Activated CD8-positive, alpha-beta memory T cell treated with anti-CD3 and anti-CD28 coated beads for 1 hour (primary cell): ENCODE data around the gene ASB18.

Experiments used
- DNase-seq, 2 donors: peaks; one replicate each; pipeline ENCODE4 v3.0.0-alpha.2; 2020; ENCODE audit warnings: low read depth in 1 of 2; ENCODE audit errors: extremely low read depth in 1 of 2

Gene ASB18

DNA sequence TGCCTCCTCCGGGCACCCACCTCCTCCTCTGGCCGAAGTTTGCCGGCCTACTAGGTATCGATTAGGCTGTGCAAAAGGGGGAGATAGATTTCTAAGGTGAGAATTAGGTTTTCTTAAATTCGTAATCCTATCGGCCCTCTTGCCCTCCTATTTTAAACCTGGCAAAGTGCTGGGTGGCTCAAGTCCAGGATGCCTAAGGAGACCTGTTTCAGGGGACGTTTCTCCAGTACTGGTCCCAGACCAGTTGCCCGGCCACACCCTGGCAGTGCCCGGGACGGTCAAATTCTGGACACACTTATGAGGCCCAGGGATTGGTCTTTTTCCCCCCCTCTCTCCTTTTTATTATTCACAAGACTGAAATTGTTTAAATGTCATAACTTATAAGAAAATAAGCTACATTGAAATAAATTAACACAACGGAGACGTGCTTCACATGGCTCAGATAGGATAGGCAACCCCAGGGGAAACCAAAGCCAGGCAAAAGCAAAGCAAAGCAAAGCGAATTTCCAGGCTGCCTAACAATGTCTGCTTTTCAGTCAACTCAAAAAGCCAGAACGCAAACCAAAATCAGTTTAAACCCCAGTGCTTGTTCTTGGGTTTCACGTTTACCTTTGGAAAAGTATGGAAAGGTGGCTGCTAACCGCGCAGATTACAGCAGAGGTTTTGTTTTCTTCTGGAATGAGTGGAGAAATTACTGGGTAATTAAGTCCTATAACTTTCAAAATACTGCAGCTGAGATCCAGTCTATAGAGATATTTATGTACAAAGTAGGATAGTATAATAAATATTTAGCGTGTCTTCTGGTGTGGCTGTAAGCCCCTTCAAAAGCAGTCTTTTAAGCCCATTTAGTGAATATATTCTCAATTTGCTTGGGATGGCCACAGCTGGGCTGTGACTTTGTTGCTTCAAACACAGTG lies 99.0 kb downstream of the ASB18 start:
- no peak for DNase-seq

DNA sequence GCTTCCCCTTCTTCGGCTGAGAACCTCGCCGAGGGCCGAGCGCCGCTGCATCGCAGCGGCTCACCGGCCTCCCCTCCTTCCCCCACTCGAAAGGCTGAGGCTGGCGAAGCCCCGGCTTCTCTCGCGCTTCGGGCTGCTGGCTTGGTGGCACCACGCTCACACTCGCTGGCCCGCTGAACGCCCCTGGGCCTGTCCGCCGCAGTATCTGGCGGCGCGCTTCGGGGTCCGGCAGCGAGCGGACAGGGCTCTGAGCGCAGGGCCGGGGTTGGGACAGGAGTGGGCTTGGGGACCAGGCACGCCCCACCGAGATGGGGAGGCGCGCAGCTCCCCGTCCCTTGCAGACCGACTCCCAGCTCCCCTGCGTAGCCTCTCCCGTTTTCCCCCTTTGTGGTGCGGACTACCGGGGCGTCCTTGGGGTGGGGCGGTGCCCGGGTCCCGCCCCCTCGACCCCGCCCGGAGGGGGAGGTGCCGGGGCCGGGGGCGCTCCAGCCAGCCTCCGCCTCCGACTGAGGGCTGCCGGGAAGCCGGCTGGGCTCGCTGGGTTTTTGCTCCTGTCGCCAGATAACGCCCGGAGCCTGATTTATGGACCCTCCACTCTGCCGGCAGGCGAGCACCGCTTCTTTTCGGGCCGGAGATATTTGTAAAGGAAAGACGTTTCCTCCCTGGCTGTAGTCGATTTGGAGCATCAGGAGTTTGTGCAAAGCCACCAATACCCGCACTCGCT lies 99.8 kb downstream of the ASB18 start:
- no peak for DNase-seq

DNA sequence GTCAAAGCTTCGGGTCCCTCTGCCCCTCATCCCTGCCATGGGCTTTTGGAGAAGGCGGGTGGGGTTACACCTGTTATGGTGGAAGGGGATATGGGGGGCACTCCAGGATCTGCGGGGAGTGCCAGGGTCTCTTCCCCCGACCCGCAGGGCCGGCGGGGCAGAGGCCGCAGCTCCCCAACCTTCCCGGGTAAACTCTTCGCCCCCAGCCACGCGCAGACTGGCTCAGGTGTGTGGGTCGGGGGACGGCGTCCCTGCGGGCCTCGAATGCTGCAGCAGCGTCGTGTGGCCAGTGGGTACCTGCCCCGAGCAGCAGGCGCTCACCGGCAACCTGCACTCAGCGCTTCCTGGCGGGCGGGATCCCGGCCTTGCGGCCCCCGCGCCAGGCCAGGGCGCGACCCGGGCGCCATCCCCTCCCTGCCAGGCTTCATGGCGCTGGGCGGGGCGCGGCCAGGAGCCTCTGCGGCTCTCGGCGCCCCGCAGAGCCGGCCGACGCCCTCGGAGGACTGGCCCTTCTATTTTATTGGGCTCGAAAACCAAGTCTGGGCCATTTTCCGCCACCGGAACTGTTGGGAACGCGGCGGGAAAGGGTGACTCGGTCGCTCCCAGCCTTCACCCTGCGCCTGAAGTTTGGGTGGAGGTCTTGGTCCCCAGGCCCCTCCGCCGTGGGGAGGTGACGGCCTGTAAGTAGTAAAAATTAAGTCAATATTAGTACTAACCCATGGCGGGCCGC lies 100.6 kb downstream of the ASB18 start:
- no peak for DNase-seq

DNA sequence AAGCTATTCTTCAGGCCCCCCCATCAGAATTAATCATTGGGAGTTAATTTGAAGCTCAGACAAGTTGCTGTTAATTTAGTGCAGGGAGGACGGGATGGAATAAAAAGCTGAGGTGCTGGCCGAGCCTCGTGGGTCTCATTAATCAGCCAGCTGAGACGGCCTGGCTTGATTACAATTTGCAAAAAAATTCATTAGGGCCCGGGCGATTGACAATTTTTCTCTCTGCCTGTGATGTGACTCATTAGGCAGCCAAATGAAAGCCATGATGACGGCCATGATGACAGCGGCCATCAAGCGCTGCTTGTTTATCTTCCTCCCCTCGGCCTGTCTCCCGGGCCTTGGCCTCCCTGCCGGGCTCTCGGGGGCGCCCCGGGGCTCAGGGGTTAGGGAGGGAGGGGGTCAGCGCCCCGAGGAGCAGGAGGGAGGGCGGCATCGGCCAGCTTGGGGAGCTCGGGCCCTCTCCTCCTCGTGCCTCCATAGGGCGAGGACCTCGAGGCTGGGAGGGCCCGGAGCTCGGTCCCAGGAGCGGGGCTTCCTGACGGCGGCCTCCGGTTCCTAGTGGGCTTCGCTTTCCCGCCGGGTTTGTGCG lies 101.2 kb downstream of the ASB18 start:
- DNase-seq, result no peak

DNA sequence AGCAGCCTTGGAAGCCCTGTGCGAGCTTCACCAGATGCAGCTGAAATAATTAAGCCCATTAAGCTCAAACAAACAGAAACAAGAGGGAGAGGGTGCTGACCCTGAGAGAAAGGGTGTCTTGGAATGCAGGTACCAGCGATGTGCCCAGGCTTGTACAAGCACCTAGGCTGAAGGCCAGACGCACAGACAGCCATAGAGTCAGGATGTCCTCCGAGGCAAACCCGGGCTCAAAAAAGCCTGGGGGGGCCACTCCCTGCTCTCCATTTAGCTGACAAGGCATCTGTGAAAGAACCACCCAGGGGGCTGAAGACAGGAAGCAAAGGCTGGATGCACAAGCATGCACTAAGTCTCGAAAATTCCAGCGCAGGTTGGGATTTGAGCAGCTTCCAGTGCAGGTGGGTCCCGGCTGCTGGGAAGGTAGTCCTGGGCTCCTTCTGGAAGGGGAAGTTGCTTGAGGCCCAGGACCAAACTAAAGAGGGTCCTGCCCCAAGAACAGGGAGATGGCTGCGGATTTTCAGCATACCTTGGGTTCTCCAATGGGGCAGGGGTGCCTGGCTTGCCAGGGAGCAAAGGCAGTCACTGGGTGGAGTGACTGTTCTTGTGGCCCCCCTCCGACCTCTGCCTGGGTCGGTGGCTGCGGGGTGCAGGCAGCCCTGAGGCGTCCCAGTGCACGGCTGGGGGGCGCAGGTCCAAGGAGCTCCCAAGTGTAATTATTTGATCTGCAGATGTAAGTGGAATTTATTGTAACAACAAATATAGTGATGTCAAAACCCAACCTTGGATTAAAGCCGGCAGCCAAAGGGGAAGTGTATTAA lies 102.0 kb downstream of the ASB18 start:
- DNase-seq, result no peak

DNA sequence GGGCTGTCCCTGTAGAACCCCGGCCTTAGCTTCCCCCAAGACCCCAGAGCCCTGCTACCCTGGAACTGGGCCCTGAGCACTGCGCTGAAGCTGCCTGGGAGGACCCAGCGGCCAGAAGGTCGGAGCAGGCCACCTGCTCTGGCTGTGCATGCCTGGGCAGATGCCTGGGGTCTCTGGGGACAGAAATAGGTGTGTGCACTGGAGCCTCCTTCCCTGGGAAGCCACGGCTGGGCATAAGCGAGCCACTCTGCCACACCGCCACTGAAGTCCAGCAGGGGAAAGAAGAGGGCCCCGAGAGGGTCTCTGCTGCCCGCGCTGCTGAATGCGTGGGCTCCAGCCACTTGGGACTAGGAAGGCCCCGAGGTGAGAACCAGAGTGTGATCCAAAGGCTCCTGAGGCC lies 102.7 kb downstream of the ASB18 start:
- no peak for DNase-seq

DNA sequence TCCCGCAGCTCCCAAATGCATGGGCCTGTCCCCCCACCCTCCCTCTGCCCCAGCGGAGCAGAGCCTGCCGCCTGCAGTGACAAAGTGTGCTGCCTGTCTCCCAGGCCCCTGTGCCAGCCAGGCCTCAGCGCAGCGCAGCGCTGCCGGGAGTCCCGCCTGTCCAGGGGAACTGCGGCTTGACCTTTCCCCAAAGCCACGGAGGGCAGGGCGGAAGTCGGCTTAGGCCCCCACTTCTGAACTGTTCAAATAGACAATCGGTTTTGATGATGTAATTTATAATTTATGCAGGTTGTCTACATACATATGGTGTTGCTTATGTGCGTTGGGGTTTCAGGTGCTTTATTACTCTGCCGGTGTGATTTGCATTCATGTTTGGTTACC lies 103.1 kb downstream of the ASB18 start:
- DNase-seq, result no peak

DNA sequence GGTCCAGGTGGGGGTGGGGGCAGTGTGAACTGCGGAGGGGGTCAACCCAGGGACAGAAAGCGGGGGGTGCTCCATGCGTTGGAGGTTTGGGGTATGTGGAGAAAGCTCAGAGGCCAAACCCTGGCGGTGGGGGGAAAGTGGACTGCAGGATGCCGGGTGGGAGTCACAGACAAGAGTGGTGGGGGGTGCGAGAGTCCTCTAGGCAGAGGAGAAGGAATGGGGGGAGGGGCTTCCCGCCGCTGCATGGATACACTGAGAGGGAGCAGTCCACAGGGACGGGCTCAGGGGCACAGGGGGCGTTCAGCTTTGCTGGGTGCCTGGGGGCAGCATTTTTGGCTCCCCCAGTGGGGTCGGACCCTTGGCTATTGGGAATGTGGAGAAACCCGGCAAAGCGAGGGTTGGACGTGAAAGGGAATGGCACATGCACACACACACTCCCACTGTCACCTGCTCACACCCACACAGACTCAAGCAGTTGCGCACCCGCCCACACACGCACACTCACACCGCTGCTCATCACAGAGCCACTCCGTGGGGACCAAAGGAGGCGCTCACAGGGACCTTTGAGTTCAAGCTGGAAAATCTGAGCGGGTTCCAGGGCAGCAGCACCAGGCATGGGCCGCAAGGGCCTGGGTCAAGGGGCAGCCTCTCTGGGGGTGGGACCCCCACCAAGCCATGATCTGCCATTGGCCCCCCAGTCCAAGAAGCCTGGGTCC lies 103.7 kb downstream of the ASB18 start:
- DNase-seq, result no peak

DNA sequence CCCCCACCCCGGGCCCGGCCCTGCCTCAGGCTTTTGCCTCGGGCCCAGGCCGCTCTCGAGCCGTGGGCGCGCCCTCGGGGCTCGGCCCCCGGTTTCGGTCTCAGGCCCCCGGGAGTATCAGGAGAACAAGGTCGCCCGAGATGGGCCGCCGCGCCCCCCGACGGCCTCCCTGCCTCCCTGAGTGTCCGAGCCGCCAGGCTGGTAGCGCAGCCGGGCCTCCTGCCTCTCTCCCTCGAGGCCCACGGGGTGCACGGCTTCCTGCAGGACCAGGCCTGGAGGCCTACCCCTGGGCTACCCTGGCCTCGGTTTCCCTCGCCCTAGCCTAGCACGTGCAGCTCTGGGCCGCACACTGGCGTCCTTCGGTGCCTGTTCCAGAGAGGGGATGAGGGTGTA lies 104.4 kb downstream of the ASB18 start:
- no peak for DNase-seq

DNA sequence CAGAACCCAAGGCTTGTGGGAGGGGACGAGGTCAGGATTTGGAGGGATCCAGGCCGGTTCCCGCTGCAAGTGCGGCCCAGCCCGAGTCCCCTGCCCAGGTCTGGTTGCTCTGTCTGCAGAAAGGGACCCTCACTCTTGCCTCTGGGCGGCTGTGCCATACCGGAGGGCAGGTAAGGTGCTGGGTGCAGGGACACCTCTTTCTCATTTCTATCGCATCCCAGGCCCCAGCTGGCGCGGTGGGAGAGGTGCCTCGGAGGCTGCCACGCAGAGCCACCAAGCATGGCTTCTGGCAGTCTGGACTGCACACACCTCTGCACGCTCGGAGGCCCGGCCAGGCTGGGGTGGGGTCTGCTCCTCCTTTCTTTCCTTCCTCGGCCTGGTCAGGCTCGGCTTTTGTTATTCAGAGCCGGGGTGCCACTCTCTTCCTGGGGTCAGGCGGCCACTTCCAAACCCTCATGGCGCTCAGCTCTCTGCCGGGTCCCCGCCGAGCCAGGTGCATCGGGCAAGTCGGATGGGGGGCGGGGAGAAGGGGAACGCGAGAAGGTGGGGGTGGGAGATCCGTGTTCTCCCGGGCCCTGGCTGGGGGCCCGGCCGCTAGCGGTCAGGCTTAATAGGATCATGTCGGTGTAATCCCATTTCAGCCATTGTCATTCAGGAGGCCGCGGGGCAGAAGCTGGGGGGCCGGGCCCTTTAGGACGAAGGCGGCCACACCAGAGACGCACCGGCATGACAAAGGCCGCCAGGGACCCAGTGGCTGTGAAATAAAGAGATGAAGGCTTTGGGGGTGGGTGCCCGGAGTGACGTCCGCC lies 105.0 kb downstream of the ASB18 start:
- no peak for DNase-seq

DNA sequence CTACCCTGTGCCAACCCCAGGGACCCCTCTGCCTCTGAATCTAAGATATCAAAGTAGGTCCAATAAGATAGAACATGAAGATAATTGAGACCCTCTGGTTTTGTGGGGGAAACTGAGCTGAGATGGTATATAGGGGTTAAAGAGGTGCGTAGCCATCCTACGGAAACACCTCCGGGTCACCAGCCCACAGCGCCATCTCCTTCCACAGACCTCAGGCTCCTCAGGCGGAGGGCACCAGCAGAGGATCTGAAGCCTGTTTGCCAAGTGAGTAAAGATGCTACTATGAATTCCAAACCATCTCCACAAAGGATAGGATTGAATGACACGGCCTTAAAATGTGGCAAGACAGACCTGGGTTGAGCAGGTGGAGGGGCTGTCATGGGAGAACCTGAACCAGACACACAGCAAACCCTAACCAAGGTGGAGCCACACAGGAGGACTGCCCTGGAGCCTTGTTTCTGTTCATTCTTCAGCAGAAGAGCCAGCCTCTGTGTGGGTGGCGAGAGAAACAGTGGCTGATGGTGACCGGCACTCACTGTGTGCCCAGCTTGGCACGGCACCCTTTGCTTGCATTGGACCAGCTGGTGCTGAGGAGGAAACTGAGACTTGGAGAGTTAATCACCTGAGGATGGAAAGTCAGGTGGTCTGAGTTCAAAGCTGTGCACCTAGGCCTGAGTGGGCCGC lies 106.2 kb downstream of the ASB18 start:
- DNase-seq, result no peak

DNA sequence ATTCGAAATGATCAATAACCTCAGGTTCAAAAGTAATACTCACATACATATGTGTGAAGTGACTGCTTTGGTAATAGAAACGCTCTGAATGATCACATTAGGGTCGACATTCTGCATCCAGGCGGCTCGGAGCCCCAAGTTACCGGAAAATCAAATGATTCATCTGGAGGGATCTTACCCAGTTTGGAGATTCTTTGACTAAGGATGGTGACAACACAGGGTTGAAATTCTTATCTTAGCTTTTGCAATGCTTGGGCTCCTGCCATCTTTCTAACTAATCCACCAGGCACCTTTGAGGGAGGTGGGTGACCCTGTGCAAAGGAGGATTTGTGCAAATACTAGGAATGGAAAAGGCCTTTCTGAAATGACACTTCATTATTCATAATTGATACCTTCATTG lies 106.8 kb downstream of the ASB18 start:
- DNase-seq, result no peak

DNA sequence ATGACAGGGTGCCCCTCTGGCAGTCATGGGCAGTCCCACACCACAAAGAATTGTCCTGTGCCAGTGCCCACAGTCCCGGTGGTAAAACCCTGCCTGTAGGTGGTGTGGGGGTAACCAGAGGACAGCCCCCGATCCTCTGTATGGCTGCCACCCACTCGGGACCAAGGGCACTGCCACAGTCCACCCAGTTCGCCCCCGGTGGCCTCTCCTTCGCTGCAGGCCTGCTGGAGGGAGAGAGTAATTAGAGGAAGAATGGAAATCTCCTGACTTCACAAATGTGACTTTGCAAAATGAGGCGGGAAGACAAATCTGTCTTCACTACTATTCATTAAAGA lies 107.4 kb downstream of the ASB18 start:
- DNase-seq, result no peak

DNA sequence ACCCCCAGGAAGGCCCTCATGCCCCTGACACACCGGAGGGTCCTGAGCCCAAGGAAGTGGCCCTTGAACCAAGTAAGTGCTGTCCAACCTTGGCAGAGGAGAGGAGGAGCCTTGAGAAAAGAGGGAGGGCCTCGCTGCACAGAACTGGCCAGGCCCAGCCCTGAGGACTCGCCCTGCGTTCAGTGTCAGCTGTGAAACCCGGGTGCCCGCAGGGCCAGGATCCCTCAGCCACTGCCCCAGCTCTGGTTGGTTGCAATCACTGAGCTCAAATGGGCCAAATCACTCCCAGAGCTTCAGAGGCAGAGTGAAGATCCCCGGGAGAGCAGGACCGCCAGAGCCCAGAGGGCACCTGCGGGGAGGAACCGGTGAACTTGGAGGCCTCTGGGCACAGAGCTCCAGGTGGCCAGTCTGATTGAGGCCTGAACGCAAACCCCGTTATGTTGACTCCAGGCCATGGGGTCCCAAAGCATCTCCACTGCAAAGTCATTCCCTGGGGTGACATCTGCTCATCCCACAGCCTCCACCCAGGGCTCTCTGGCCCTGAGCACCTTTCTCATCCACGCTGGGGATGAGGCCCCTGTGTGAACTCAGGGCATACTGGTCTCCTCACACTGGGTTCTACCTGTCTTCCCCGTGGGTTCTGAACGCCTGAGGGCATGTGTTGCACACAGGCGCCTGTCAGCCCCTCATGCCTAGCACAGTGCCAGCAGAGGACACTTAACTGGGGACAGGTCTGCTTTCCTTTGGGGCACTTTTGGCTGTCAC lies 107.9 kb downstream of the ASB18 start:
- no peak for DNase-seq

DNA sequence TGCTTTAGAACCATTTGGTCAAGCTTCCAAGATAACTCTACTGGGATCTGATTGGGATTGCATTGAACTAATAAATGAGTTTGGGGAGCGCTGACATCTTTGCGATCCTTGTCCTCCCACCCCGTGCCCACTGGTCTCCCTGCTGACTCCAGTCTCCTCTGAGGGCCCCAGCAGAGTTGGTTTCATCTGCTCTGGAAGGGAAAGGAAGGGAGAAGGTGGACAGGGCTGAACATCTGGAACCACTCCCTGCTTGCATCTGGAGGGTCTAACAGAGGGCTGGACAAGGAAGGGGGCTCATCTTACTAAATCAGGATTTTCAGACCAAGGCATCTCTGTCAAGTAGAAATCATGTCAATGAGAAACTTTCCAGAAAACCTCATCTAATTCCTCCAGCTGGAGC lies 108.8 kb downstream of the ASB18 start:
- no peak for DNase-seq

DNA sequence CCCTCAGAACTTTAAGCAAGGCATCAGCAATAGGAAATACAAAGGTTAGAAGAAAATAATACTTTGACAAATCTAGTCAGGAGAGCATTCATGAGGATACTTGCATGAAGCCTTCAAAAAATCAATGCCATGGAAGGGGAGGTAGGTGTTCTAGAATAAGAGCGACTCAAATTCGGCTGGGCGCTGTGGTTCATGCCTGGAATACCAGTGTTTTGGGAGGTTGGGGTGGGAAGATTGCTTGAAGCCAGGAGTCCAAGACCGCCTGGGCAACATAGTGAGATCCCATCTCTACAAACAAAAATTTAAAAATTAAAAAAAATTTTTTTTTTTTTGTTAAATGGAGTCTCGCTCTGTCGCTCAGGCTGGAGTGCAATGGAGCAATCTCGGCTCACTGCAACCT lies 117.8 kb downstream of the ASB18 start:
- no peak for DNase-seq

DNA sequence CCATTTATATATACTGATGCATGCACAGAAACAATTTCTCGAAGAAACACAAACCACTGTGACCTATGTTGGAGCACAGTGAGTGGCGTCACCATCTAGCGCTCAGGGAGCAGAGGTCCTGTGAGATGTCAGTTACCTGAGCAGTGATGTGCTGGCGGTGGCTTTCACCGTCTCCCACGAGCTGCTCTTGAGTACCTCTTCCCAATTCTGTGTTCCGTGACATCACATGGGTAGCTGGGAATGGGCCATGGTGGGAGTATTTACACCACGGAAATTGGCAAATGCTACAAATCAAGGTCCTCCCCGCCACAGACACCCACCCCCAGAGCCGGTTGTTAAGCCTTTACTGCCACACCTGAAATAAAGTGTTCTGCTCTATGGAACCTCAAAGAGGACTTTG lies 120.4 kb downstream of the ASB18 start:
- no peak for DNase-seq
